ENCODE data around the gene CTTNBP2.
"Not testable (repeated sequence)": the region's sequence is repeated elsewhere in the genome, so short reads cannot be mapped to it uniquely, and the experiment has no call there.

Gene CTTNBP2

DNA sequence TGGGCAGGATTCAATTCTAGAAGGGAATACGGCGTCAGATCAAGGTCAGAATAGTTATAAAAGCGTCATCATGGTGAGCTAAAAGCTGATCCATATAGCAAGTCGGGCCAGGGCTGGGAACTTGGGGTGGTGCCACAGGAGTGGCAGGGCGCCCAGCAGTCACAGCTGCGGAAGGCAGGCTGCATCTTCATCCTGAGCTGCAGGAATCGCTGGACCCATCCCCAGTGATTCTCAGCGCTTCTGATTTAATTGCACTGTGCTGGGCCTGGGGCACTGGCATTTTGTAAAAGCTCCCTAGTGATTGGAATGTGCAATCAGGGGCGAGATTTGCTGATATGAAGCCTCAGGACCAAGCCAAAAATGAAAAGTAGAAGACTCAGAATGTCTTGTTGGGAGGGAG is 135.3 kb downstream of the CTTNBP2 start:
- no peak for DNase-seq (ENCODE audit: low read depth)

- no peak for DNase-seq (ENCODE audit: low read depth)
Observed at GRCh38 chr7:117731455-117731854, 141.8 kb downstream of the CTTNBP2 start.

DNA sequence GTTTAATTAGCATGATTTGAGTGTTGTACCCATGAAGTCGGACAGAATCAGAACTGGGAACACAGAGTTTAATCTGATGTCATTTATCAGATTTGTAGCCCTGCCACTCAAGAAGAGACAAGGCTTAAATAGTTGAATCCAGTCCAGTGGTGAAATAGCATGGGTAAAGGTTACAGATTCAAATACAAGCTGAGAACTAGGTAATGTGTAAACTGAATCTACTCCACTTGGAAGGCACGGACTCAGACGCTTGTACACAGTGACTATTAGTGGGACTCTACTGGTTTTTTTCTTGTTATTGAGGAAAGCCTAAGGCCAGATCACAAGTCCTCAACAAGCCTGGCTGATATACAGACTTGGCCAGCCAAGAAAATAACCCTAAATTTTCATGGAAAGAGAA is 142.9 kb downstream of the CTTNBP2 start:
- no peak for DNase-seq (ENCODE audit: low read depth)

DNA sequence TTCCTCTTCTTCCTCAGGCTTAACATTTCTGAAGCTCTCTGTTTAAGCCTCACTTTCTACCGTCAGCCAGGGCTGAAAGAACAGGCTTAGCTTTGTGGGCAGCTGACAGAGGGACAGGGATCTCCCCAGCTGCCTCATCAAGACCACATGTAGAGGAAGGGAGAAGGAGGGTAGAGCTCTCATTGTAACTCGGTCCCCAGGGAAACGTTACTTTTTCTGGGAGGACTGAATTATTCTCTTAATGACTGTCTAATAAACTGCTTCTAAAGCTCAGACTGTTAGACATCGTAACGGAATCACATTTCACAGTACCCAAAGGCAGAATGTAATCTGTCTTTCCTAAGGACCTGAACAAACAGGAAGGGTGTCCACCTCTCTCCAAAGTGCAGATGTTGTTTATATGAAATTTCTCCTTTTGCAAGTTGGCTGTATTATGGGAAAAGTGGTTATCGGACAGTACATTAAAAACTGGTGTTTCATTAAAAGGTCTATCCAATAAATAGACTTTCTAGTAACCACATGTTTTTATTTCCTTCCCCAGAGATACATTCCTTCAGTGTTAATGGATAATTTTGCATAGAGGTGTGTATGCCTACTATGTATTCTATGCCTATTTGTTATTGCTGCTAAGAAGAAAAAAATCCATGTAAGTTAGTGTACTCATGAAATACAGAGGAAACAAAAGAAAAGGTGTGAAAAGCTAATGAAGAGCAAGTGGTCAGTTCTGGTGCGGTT is 144.2 kb downstream of the CTTNBP2 start:
- no peak for DNase-seq (ENCODE audit: low read depth)

DNA sequence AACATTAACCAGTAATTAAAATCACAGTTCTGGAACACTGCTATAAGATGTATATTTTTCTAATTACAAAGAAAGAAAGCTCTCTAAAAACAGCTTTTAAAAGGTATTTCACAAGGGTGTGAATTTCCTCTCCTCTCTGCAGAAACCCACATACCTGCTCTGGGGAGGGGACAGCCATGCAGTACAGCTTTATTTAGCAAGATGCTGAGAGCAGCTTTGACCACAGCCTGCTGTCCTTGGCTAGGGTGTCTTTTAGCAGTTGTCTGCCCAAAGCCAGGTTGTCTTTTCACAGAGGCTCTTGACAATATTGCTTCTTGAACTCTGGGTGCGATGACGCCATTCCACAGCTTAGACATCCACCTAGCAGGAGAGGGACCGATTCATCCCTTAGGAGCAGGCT is 148.3 kb downstream of the CTTNBP2 start:
- DNase-seq (ENCODE audit: low read depth), result no peak

GRCh38 chr7:117719377-117719776 is 153.9 kb downstream of the CTTNBP2 start:
- DNase-seq (ENCODE audit: low read depth), result no peak

DNA sequence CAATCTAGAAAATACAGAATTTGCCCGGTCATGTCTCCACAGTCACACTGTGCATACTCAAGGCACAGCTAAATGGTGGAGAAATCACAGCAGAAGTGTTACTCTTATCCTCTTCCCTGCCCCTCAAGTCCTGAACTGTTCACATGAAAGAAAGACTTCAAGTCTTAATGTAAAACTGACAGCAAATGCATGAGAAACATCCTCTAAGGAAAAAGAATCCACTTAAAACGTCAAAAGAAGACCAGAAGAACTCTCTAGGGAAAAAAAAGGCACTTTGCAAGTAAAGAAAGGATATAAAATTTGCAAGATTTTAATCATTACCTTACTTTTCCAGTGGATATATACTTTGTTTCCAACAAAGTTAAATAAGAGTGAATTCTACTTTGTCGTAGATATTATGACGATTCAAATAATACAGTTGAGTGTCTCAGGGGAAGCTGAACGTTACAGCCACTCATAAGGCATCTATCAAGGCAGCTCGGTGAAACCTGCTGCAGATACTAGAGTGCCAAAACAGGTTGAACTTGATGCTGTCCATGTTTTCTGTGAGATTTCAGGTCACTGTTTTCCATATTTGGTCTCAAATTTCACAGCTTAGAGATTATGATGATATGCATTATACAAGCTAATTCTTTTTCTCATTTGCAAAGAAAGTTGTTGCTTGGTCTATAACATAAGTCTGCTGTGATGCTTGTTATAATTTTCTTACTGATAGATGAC is 155.0 kb downstream of the CTTNBP2 start:
- no peak for DNase-seq (ENCODE audit: low read depth)

GRCh38 chr7:117717357-117717756 is 155.9 kb downstream of the CTTNBP2 start:
- no peak for DNase-seq (ENCODE audit: low read depth)

DNA sequence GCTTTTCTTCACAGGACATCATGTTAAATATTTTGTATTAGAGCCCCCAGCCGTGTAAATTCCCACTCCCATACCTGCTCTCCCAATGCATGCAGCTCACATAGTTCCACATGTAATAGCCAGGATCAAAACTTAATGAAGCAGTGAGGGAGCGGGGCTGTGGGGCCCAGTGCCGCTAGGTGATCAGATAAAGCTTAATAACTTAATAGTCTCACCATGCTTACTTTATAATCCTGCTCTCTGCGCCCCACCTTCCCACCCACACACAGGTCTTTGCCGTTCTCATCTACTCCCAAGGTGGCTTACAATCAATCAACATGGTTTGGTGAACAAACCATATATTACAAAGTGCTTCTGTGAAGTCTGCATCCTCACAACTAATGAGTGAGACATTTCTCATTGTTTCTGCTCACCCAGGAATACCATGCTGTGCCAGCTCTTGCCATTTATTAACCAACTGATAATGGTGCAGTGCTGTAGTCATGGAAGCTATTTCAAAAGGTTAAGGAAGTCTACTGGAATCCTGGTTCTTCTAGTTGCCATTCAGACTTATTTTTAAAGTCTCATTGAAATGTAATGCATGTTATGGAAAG is 156.4 kb downstream of the CTTNBP2 start:
- DNase-seq (ENCODE audit: low read depth), result no peak

GRCh38 chr7:117715784-117716445 is 157.3 kb downstream of the CTTNBP2 start:
- DNase-seq (ENCODE audit: low read depth), result no peak

GRCh38 chr7:117711556-117711955 is 161.7 kb downstream of the CTTNBP2 start:
- no peak for DNase-seq (ENCODE audit: low read depth)

- DNase-seq (ENCODE audit: low read depth), result not testable (repeated sequence)
Observed at GRCh38 chr7:117708173-117708572, 165.1 kb downstream of the CTTNBP2 start.

DNA sequence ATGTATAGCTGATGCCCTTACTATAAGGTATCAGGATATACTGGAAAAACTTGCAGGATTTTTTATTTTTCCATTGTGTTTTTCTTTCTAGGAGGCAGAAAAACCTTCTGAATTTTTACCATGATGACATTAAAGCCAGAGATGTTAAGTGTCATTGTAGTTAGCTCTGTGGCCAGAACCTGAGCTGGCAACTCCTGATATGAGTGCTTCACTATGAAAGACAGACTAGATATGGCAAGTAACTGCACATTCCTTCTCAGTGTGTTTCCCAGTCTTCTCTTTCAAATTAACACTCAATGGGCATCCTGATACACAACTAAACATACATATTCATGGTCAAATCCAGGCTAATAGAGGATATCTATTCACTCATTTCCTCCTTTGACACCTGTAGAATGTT is 166.2 kb downstream of the CTTNBP2 start:
- DNase-seq (ENCODE audit: low read depth), result no peak

DNA sequence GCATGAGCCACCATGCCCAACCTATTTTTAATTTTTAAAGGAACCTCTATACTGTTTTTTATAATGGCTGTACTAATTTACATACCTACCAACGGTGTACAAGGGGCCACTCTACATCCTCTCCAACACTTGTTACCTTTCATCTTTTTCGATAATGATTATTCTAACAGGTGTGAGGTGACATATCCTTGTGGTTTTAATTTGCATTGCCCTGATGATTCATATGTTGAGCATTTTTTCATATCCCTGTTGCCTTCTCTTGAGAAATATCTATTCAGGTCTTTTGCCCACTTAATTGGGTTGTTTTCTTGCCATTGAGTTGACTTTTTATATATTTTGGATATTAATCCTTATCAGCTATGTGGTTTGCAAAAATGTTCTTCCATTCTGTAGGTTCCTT is 167.0 kb downstream of the CTTNBP2 start:
- no peak for DNase-seq (ENCODE audit: low read depth)

GRCh38 chr7:117705630-117706029 is 167.6 kb downstream of the CTTNBP2 start:
- DNase-seq (ENCODE audit: low read depth), result no peak

DNA sequence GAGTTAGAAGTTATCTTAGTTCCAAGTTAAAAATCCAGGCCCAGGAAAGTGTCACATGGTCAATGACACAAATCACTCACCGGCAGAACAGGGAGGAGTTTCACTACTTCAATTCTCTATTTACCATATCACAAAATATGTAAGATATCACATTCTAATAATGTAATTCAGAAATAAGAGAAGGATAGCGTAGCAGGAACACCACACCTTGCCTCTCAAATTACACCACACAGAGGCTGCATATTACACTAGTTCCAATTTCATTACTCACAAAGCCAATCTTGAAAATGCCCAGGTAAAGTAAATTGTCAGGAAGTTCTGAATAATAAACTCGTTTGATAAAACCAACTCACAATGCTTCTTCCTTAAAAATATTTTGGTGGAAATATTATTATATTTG is 169.2 kb downstream of the CTTNBP2 start:
- no peak for DNase-seq (ENCODE audit: low read depth)

DNA sequence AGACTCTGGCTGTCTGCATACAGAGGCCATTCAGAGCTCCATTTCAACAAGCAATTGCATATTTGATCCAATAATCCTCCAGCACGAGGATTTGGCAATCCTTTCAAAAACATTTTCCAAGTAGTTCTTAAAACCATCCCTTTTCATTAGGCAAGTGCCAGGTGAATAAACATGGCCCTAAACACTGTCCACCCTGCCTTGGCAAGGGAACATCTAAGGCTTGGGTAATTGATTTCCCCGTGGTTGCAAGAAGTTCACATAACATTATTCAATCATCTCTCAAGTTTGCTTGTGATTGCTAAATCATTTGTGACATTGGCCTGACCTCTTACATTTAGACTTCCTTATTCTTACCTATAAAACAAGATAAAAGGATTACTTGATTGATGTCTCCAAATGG is 175.2 kb downstream of the CTTNBP2 start:
- no peak for DNase-seq (ENCODE audit: low read depth)

GRCh38 chr7:117692338-117692737 is 180.9 kb downstream of the CTTNBP2 start:
- no peak for DNase-seq (ENCODE audit: low read depth)

GRCh38 chr7:117690147-117690546 is 183.1 kb downstream of the CTTNBP2 start:
- DNase-seq (ENCODE audit: low read depth), result no peak

DNA sequence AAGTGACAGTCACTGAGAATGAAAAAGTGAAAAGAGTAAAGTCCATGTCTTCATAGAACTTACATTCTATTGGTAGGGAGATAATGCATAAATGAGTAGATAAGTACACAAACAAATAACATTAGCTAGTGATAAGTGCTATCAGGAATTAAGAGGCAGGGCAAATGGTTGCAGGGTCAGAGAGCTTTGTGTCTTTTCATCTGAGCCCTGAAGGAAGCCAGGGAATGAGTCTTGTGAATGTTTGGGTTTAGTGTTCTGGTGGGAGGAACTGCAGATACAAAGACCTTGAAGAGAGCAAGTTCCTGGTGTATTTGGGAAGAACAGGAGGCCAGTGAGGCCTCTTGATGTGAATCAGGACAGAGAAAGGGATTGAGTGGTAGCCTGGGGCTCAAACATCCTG is 183.8 kb downstream of the CTTNBP2 start:
- DNase-seq (ENCODE audit: low read depth), result no peak

GRCh38 chr7:117688126-117688525 is 185.1 kb downstream of the CTTNBP2 start:
- DNase-seq (ENCODE audit: low read depth), result no peak

DNA sequence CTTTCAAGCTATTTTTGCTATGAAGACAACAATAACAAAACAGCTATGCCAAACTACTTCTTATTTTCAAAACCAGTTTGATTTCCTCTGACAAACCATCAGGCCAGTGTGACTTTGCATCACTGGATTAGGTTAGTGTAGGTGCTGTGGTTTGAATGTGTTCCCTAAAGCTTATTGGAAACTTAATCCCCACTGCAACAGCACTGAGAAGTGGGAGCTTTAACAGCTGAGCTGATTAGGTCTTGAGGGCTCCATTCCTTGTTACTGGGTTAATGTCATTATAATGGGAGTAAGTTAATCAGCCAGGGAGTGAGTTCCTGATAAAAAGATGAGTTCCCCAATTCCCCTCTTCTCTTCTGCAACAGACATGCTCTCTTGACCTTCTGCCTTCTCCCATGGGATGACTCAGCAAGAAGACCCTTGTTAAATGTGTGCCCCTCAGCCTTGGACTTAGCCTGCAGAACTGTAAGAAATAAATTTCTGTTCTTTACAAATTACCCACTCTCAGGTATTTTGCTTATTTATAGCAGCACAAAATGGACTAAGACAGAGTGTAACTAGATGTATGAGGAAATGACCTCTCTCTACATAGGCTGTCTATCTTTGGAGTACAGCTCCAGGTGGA is 186.8 kb downstream of the CTTNBP2 start:
- no peak for DNase-seq (ENCODE audit: low read depth)
